H1 (cell line): ENCODE data around the gene POFUT2. TPM values are rescaled to one million over a fixed set of nuclear protein-coding genes. Genes with fewer than 3 reads are reported as not detected.

ENCODE experiments used
- BRCA1 ChIP-seq: IDR thresholded peaks from 2 replicates; pipeline ENCODE4 v1.6.1; 2012; ENCODE audit warnings: low read depth, low read length, improper control_type of control experiment
- GABPA ChIP-seq: IDR thresholded peaks from 2 replicates; pipeline ENCODE4 v1.6.1; 2011; ENCODE audit warnings: mild to moderate bottlenecking, low read length, moderate library complexity, borderline replicate concordance; ENCODE audit not compliant: insufficient read depth
- MAFK ChIP-seq: IDR thresholded peaks from 2 replicates; pipeline ENCODE4 v1.6.1; 2012; ENCODE audit warnings: low read depth, mild to moderate bottlenecking, improper control_type of control experiment, low read length
- SIN3A ChIP-seq, 2 experiments: IDR thresholded peaks in 1 of 2; conservative IDR thresholded peaks in 1 of 2; 2 replicates each; pipeline ENCODE4 v1.6.1; 2011 to 2012; ENCODE audit warnings: low read length in 2 of 2, improper control_type of control experiment in 1 of 2, low read depth in 1 of 2, mild to moderate bottlenecking in 1 of 2
- SIX5 ChIP-seq: IDR thresholded peaks from 2 replicates; pipeline ENCODE4 v1.6.1; 2011; ENCODE audit warnings: mild to moderate bottlenecking, low read depth, low read length
- TBP ChIP-seq: IDR thresholded peaks from 2 replicates; pipeline ENCODE4 v1.6.1; 2011; ENCODE audit warnings: low read depth, low read length, improper control_type of control experiment
- polyA plus RNA-seq, 7 experiments: library from polyadenylated mRNA; depleted of rRNA in 3 of 7; stranded (reverse) in 5 of 7; unstranded in 2 of 7; fragments of >200 nt in 5 of 7; fragments of 200-250 nt in 2 of 7; gene quantifications; 1 replicate in 5 of 7; 2 replicates in 1 of 7; 4 replicates in 1 of 7; pipeline versions ENCODE4 v1.2.1 to v1.2.3, GENCODE V29; 2011 to 2013; ENCODE audit warnings: missing spikeins in 2 of 7, mixed read lengths in 2 of 7
- total RNA-seq: library from RNA; stranded (reverse); fragmentation: NEBNext Ultra II Directional; extraction: Animal tissue kit (Norgen Biotek cat#: 25700); gene quantifications from 2 replicates; pipeline ENCODE4 v1.2.1, GENCODE V29; 2021

POFUT2 gene
- total and polyA plus RNA-seq, 2 of the 8 experiments (the other 6 are each of a cell fraction or from before 2014, with no cell fraction given) = 13.7 to 32.1 TPM

- TF ChIP-seq SIN3A (conservative IDR thresholded peaks at IDR 0.05 in 1 of 2, IDR thresholded peaks at IDR 0.05 in 1 of 2; ENCODE audit: low read depth in 1 of 2, low read length in 2 of 2) (no peak), GABPA (no peak), BRCA1 (no peak), MAFK (no peak), SIX5 (no peak), TBP (no peak)
These were observed 39.3 kb upstream of the POFUT2 start (continued) for GRCh38 chr21:45326891-45327440.
